Fibroblast of lung (primary cell): ENCODE data around the gene ITSN1.

Experiments
- EZH2 ChIP-seq: IDR thresholded peaks from 2 replicates; pipeline ENCODE4 v1.5.1; 2012; ENCODE audit warnings: low read length, control low read depth, mild to moderate bottlenecking; ENCODE audit errors: missing control alignments
- TF ChIP-seq, protein P1 (sequence below), 2 donors: IDR thresholded peaks in 1 of 2; conservative IDR thresholded peaks in 1 of 2; 1 replicate in 1 of 2; 2 replicates in 1 of 2; pipeline ENCODE4 v1.5.1; 2011 to 2012; ENCODE audit warnings: low read length in 2 of 2, control low read depth in 1 of 2, inconsistent platforms in 1 of 2, low read depth in 1 of 2, mild to moderate bottlenecking in 1 of 2

- TF ChIP-seq, protein P1, sequence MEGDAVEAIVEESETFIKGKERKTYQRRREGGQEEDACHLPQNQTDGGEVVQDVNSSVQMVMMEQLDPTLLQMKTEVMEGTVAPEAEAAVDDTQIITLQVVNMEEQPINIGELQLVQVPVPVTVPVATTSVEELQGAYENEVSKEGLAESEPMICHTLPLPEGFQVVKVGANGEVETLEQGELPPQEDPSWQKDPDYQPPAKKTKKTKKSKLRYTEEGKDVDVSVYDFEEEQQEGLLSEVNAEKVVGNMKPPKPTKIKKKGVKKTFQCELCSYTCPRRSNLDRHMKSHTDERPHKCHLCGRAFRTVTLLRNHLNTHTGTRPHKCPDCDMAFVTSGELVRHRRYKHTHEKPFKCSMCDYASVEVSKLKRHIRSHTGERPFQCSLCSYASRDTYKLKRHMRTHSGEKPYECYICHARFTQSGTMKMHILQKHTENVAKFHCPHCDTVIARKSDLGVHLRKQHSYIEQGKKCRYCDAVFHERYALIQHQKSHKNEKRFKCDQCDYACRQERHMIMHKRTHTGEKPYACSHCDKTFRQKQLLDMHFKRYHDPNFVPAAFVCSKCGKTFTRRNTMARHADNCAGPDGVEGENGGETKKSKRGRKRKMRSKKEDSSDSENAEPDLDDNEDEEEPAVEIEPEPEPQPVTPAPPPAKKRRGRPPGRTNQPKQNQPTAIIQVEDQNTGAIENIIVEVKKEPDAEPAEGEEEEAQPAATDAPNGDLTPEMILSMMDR (conservative IDR thresholded peaks at IDR 0.05 in 1 of 2, IDR thresholded peaks at IDR 0.05 in 1 of 2; ENCODE audit: low read depth in 1 of 2, low read length in 2 of 2), result no peak
- TF ChIP-seq EZH2, result no peak
Measured at GRCh38 chr21:33899199-33899598, 256.9 kb downstream of the ITSN1 start.
